Hindlimb muscle (tissue), 1 donor: ENCODE data around the gene RUBCN. TPM values are rescaled to one million over a fixed set of nuclear protein-coding genes. Genes with fewer than 3 reads are reported as not detected.
"Not testable (repeated sequence)": the region's sequence is repeated elsewhere in the genome, so short reads cannot be mapped to it uniquely, and the experiment has no call there.

ENCODE experiments used
- DNase-seq: peaks from one replicate; pipeline ENCODE4 v3.0.0-alpha.2; 2013
- polyA plus RNA-seq: library from polyadenylated mRNA; unstranded; fragments of 120-200 nt; gene quantifications from one replicate; pipeline ENCODE4 v1.2.1, GENCODE V29; 2013; ENCODE audit not compliant: insufficient read length

Gene RUBCN
- polyA plus RNA-seq, 1 donor = 10.4 TPM

DNA sequence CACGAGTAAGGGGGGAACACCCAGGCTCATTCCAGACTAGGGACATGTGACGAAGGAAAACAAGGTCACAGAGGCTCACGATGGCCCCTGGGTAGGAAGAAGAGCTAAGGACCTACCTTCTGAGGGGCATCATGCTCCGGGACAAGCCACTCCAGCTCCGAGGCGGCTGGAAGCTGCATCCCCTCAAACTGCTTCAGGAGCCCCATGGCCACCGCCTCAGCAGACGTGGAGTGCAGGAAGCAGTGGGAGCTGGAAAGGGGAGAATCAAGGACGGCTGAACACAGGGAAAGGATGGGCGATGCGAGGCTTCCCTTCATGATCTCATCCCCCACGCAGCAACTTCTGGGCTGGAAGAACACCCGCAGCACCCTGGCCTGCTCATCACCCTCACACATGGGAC, 53.5 kb downstream of the RUBCN start:
- no peak for DNase-seq

DNA sequence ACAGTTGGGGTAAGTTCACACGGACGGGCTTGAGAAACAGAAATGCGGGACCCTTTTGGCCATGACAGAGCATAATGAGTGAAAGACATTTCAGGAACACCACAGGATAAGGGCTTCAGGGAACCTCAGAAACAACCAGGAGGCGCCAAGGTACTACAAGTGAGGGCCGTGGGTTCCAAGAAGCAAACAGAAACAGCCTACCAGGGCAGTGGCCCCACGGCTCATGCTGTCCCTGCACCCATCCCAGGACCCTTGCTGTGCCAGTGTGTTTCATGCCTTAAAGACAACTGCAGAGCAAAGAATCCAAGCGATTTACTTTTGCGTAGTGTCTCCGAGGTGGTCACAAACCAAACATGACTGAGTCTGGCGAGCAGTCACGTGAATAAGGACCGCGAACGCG, 54.0 kb downstream of the RUBCN start:
- DNase-seq = no peak

DNA sequence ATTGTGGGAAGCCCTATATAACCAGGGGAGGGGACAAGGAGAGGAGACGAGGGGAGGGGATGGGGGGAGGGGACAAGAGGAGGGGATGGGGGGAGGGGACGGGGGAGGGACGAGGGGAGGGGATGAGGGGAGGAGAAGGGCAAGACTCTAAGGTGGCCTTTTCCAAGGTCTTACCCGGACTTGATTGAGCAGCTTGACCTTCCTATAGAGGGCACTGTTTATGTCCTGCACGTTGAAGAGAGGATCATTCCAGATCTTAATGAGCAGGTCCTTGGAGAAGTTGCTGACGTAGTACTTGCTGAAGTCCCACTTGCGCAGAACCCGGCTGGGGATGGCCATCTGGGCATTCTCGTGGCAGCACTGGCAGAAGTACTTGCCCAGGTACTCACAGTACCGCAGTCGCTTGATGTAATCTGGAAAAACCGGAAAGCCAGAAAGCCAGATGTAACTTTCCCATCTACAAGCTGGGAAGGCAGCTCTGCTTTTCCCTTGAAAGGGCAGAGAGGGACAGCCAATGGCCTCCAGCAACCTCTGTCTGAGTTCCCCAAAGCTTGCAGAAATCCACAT, 55.7 kb downstream of the RUBCN start:
- DNase-seq = no peak

DNA sequence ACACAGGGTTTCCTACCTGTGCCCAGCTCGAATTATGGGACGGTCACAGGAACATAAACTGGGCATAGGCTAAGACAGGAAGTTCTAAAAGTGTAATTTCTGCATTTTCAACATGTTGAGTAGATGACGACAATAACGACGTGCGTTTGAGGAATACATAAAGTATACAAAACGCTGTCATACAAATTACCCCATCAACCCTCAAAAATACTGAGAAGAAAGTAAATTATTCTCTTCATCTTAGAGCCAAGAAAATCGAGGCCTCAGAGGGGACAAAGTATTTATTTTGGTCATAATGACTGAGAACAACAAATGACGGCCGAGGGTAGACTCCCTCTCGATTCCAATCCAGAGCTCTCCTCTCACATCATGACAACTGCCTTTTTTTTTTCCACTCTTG, 60.8 kb downstream of the RUBCN start:
- DNase-seq = no peak

DNA sequence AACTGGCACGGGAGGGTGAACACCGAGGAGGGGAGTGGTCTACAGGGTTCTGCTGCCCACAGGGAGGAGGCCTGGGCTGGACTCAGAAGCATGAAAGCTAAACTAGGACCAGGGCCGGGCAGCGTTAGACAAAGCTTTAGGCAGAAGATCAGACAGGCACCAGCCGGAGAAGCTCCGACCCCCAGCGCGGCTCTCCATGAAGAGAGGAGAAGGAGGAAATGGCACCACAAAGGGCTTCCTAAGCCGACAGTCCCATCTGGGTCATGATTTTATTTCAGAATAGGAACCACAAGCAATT, 61.2 kb downstream of the RUBCN start:
- no peak for DNase-seq

DNA sequence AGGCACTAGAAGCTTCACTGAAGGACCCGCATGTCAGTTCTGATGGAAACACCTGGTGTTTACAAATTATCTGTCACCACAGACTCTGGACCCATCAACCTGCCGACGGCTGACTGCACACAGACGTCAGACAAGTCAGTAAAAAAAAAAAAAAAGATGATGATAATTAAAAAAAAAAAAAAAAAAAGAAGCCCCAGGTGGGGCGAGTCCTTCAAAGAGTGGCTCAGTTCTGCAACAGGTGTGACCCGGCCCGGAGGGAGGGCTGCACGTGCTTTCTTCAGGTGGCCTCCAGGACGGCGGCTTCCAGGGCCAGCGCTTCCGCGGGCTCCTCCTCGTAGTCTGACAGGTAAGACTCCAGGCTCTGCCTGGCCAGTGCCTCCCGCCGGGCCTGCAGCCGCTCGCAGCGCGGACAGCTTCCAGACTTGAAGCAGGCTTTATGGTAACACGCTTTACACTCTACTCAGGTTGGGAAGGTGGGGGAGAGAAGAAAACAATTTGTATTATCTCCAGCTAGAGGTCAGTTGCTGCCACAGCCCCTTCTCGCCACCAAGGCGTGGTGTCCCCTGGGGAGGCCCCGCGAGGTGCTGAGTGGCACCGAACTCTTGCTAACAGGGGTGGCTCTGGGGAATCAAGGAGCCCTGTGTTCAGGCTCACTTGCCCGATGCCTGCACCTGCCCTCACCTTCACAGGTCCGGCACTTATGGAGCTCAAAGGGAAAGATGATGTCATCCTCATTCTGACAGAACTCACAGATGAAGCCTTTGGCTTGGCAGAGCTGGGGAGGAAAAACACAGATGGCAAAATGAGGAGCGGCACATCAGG, 61.8 kb downstream of the RUBCN start:
- no peak for DNase-seq

DNA sequence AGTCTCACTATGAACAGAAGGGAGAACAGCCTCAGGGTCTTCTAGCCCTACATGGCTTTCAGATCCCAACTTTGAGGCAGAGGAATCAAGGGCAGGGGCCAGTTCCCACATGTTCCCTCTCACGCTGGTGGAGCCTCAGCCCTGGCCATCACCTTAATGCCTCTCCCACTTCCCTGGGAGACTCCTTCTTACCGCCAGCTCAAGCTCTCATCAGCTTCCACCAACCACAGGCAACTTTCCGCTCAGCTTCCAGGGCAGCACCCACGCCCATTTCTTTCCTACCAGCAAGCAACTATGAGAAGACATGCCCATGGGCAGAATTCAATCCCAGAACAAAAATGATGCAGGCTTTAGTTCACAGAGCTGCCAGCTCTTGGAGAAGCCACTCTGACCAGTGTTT, 63.5 kb downstream of the RUBCN start:
- DNase-seq = no peak

DNA sequence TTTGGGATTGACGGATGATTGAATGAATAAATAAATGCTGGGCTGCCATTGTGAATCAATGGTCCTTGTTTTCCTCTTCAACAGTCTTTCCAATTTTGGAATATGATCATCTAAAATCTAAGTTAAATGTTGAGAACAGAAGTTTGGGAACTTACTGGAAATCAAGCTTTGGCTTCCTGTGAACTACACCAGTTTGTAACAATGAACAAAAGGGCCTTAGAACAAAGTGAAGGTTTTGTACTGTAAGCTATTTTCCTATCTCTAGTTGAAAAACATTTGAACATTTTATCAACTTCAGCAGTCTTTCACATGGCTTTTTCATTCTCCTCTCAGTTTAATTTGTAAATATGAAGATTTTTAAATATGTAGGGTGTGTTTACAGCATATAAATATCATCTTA, 66.3 kb downstream of the RUBCN start:
- DNase-seq = no peak

DNA sequence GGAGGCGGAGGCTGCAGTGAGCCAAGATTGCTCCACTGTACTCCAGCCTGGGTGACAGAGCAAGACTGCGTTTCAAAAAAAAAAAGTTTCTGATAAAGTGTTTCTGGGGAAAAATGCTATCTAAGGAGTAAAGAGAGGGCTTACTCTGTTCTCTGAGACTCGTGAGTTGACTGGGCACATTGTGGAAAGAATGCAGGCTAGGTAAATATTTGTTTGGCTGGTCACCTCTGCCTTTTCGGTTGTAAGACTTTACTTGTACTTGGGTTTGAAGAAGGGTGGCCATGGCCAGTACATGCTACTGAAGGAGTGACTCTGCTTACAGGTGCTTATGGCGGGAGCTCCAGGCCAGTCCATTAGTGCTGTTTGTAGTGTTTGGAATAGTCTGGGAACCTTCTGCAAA, 68.7 kb downstream of the RUBCN start:
- DNase-seq = no peak

DNA sequence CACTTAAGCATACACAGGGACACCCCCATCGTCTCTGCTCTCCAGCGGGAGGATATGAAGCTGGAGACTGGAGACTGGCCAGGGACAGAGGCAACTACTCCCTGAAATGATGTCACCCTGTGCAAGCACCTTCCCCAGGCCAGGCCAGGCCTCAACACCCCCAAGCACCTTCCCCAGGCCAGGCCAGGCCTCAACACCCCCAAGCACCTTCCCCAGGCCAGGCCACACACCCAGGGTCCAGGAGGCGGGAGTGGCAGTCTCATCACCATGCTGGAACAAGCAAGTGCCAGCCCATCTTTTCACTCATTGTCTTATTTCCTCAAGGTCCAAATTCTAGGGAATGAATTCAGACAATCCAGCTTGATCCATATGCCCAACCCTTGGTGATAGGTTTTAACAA, 69.4 kb downstream of the RUBCN start:
- not testable (repeated sequence) for DNase-seq

DNA sequence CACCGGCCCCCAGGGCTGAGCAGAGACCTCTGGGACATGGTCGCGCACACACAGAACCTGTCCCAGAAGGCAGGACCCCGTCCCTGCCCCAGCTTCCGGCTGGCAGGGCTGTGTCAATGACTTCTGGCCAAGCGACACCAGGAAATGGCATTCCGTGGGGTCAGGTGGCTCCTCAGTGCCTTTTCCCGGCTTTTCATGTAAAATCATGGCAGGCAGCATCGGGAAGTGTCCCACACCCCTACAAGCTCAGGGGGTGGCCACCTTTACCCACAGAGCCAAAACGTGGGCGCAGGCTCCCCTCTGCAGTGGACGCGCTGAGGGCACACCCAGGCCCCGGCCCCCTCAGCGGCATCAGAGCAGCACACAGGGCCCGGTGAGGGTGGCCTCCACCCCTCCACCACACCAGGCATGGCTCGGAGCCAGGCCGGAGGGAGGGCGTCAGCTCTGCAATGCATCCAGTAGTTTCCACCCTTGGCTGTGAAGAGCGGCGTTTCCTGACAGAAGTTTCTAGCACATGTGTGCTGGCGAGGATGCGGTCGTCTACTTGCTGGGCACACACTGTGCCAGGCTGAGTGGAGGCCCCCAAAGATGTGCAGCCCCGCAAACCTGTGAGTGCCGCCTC, 70.4 kb downstream of the RUBCN start:
- DNase-seq = not testable (repeated sequence)

DNA sequence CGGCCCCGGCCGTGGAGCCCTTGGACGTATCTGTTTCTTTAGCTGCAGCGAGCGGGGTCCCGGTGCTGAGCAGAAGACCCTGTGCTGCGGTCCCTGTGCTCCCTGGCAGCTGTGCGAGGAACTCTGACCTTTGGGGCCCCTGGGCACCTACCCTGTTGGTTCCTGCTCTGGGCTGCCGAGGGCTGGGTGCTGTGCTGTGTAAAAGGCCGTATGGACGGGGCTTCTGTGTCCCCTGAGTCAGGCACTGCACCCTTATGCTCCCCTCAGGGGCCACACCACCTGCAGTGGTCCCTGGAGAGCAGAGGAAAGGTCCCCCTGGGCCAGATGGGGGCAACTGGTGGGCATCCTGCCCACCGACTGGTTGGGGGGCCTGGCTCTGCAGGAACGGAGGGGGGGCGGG, 71.2 kb downstream of the RUBCN start:
- not testable (repeated sequence) for DNase-seq

DNA sequence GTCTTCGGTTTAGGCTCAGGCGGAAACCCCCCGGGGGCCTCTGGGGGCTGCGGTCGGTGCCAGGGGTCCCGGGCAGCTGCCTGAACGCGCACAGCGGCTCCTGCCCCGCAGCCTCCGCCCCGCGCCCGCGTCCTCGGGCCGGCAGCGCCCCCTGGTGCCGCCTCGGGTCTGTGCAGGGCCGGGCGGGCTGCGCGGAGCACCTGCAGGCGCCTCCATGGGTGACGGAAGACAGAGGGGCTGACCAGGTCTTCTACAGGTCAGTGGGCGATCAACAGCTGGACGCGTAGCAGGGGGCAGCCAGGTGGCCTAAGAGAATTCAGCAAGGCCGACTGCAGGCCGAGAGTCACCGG, 71.6 kb downstream of the RUBCN start:
- not testable (repeated sequence) for DNase-seq

DNA sequence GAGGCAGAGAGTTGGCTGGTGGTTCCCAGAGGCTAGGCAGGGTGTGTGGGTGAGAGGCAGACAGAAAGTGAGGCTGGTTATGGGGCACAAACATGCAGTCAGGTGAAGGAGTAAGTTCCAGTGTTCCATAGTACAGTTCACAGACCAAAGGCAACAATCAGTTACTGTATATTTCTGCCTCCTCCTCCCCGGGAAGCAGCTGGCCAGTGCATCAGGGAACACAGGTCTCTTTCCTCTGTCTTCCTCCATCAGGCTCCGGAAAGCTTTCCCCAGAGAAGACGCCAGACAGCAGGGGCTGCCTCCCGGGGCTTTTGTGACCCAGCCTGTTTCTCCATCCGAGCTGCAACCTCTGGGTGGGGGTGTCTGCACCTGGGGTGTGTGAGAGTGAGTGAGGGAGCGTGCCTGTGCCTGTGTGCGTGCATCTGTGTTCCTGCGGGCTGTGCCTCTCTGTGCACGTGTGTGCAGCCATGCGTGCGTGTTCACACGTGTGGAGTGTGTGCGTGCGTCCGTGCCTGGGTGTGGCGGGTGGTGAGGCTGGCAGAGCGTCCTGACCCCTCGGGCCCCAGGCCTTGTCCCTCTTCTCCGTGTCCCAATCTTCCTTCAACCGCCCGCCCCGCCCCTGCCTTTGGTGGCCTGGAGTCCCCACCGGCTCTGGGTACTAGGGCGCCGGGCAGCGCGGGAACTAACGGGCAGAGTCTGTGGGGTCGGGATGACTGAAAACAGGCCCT, 72.1 kb downstream of the RUBCN start:
- not testable (repeated sequence) for DNase-seq

DNA sequence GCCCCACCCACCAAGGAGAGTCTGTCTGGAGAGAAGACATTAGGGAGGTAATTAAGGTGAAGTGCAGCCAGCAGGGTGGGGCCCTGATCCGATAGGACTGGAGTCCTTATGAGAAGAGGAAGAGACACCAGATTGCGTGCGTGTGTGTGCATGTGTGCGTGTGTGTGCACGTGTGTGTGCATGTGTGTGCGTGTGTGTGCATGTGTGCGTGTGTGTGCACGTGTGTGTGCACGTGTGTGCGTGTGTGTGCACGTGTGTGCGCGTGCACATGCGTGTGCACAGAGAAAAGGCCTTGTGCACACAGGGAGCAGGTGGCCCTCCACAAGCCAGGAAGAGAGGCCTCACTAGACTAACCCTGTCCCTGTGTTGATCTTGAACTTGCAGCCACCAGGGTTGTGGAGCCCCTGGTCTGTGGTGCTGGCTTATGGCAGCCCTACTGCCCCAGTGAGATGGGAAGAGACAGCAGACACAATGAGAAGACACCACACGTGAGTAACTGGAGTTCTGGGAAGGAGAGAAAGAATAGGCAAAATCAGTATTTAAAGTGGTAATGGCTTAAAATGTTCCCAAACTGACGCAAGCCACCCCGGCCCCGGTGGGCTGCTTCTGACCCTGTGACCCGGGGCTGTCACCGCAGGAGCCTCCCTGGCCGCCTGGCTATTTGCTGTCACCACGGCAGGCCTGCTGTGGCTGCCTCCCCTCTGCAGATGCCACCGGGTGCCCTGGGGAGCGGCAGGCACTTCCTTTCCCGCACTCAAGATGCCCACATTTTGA, 73.2 kb downstream of the RUBCN start:
- not testable (repeated sequence) for DNase-seq

DNA sequence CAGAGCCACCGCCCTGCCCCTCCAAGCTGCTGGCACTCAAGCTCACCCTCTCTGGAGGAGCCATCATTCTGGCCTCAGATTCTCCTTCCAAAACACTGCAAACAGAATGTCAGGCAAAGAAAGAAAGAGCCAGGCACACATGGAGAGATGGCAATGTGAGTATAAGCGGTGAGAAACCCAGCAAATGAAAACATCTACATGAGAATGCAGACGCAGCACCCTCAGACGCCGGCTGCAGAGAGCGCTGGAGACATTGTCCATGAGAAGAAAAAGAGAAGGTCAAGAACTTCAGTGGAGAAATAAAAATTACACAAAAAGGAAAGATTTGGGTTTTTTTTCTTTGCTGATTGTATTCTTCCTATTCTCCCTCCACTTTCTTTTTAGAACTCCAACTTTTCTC, 74.4 kb downstream of the RUBCN start:
- not testable (repeated sequence) for DNase-seq

DNA sequence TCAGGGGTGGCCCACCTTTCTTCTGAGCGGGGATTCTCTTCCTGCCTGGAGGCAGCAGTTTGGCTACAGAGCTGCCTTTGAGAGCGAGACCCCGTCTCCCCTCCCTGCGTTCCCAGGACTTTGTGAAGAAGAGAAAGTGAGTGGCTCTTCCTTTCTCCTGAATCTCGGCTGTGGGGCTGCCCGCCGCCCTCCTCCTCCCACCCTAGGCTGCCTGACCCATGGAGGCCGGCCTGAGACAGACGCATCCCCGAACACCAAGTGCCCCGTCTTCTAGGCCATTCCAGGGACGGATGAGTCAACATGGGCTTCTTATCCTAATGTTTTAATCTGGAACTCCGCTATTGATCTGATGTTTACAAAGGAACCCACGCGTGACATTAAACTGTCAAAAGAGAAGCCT, 74.8 kb downstream of the RUBCN start:
- not testable (repeated sequence) for DNase-seq

DNA sequence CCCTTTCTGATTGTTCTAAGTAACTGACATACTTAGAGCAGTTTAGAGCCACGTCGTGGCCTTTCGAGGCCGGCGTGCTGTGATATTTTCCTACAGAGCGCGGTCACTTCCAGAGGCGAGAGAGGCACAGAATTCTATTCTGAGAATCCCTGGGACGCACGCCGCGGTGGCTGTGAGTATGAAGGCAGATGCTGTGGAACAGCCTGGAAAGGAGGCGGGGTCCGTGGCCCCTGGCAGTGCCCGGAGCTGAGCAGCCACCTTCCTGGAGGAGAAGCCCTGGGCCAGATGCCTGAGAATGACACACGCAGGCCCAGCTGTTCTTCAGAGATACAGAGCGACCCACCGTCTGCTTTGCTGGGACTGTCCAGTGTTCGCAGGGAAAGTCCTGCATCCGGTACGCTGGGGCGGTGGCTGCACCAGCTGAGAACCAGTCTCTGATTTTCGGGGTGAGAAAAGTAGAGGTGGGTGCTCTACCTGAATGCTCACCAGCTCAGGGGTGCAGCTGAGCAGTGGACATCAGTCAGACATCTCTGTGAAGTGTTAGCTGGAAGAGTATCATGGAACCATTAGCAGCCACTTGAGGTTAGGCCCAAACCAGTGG, 75.4 kb downstream of the RUBCN start:
- not testable (repeated sequence) for DNase-seq

DNA sequence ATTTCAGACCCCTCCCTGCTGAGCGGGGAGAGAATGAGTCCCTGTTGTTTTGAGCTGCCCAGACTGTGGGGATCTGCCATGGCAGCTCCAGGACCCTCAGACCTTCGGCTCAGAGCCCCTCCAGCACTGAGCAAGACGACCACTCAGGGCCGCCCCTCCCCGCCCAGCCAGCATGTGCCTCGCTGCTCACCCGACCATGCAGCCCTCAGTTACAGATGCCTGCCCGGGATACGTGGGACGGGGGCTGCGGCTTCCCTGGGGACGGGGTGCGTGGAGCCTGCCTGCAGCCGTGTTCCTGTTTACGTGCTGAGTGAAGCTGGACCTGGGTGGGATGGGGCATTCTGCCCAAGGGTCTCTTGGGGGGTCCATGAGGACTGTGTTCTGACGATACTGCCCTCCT, 77.0 kb downstream of the RUBCN start:
- not testable (repeated sequence) for DNase-seq

DNA sequence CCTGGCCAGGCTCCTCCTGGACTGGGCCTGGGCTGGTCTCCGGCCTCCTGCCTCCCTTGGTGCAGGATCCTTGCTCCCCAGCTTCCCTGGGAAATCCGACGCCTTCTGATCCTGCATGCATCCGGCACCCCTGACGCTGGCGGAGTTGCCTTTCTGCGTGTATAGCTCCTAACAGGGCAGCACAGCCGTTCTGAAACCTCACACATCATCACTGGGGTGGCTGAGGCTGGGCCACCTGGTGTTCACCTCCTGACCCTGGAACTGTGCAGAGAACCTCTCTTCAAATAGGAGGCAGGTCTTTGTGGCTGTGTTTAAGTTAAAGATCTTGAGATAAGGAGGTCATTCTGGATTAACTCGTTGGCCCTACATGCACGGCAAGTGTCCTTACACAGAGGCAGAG, 77.6 kb downstream of the RUBCN start:
- DNase-seq = not testable (repeated sequence)

DNA sequence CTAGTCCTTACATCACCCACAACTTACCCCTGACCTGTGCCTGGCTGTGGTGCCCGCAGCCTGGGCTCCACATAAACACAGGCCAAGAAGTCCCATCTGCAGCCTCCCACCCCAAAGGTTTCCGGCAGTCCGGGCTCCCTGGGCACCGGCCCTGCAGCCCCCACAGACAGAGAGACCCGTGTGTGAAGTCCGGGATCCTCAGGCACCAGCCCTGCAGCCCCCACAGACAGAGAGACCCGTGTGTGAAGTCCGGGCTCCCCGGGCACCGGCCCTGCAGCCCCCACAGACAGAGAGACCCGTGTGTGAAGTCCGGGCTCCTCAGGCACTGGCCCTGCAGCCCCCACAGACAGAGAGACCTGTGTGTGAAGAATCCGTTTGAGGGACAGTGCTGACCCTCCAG, 78.0 kb downstream of the RUBCN start:
- DNase-seq = not testable (repeated sequence)
